Measurements from ENCODE around the gene CLIP2.

The CLIP2 gene

DNA sequence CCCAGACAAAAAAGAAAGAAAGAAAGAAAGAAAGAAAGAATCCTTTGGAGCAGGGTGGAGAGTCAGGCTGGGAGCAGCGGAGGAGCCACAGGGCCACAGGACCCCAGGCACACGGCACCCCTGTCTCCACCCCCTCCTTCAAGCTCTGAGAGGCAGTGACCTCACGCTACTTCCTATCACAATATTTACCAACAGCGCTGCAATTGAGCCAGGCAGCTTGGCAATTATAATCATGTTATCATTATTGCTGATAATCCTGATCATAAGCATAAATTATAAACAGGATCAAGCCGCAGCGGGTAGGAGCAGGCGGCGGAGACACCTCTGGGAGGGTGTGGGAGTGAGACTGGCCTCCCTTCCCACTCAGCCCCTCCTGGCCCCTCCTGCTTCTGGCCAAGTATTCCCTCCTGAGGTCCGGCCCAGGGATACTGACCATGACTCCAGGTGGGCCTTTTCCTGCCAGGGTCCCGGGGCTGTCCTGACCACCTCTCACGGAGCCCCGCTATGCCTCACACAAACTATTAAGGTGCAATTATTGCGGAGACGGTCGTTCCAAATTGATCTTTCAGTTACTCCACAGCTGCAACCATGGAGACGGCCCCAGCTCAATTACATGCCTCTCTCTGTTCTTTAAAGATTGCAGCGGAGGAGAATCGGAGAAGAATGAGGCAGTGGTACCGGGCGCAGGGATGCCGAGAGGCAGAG is 154.5 kb downstream of the CLIP2 start:
- no peak overlapping the region for H3K4me3 ChIP-seq (ENCODE audit: low read depth, low read length)
- DNase-seq (ENCODE audit: low read depth), result no peak
- TF ChIP-seq, protein P1, sequence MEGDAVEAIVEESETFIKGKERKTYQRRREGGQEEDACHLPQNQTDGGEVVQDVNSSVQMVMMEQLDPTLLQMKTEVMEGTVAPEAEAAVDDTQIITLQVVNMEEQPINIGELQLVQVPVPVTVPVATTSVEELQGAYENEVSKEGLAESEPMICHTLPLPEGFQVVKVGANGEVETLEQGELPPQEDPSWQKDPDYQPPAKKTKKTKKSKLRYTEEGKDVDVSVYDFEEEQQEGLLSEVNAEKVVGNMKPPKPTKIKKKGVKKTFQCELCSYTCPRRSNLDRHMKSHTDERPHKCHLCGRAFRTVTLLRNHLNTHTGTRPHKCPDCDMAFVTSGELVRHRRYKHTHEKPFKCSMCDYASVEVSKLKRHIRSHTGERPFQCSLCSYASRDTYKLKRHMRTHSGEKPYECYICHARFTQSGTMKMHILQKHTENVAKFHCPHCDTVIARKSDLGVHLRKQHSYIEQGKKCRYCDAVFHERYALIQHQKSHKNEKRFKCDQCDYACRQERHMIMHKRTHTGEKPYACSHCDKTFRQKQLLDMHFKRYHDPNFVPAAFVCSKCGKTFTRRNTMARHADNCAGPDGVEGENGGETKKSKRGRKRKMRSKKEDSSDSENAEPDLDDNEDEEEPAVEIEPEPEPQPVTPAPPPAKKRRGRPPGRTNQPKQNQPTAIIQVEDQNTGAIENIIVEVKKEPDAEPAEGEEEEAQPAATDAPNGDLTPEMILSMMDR (IDR thresholded peaks at IDR 0.05; ENCODE audit: low read depth, low read length, missing control alignments), result no peak

DNA sequence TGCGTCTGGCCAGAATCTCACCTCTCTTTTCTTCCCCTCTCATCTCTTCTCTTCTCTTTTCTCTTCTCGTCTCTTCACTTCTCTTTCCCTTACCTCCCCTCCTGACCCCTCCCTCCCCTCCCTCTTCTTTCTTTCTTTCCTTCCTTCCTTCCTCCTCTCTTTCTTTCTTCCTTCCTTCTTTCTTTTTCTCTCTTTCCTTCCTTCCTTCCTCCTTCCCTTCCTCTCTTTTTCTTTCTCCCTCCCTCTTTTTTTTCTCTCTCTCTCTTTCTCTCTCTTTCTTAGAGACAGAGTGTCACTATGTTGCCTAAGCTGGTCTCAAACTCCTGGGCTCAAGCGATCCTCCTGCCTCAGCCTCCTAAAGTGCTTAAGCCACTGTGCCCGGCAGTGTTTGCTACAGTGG is 159.9 kb downstream of the CLIP2 start:
- TF ChIP-seq, protein P1 (IDR thresholded peaks at IDR 0.05; ENCODE audit: low read depth, low read length, missing control alignments), result no peak
- DNase-seq (ENCODE audit: low read depth), result no peak
- no peak overlapping the region for H3K4me3 ChIP-seq (ENCODE audit: low read depth, low read length)

DNA sequence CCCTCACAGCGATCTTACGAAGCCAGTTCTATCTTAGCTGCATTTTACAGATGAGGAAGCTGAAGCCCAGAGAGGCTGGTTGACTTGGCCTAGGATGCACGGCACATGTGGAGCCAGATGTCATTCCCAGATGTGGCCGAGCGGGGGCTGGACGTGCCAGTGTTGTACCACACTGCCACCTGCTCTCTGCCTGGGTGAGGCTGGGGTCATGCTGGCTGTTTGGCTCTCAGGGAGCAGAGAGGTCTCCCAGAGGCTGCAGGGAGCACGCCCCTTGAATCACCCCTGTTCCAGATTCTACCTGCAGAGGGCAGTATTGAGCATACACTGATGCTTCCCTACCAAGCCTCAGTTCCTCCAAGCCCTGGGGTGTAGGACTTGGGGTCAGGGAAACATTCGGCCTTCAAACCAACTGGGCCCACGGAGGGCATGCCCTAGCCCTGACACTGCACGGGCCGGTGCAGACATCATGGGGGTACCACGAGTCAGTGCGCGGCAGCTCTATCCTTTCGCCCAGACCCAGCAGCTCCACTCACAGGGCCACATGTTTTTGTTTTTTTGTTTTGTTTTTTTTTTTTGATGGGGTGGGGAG is 160.7 kb downstream of the CLIP2 start:
- DNase-seq (ENCODE audit: low read depth), result no peak
- H3K4me3 ChIP-seq (ENCODE audit: low read depth, low read length), result no peak overlapping the region
- TF ChIP-seq, protein P1 (IDR thresholded peaks at IDR 0.05; ENCODE audit: low read depth, low read length, missing control alignments), result peak; percentile 94

GRCh38 chr7:74452748-74453321 is 163.6 kb downstream of the CLIP2 start:
- no peak for DNase-seq (ENCODE audit: low read depth)
- TF ChIP-seq, protein P1 (IDR thresholded peaks at IDR 0.05; ENCODE audit: low read depth, low read length, missing control alignments), result no peak
- H3K4me3 ChIP-seq (ENCODE audit: low read depth, low read length), result no peak overlapping the region

- TF ChIP-seq, protein P1 (IDR thresholded peaks at IDR 0.05; ENCODE audit: low read depth, low read length, missing control alignments), result no peak
- H3K4me3 ChIP-seq (ENCODE audit: low read depth, low read length), result peak within 1 kb of the TSS; percentile 47
- DNase-seq (ENCODE audit: low read depth), result no peak
Measured at GRCh38 chr7:74453322-74454011, 164.3 kb downstream of the CLIP2 start, which contains the start of gene GTF2IRD1. GTF2IRD1 (plus strand) TSS chr7:74453906; CDS start chr7:74508081, 54,175 bp downstream.

DNA sequence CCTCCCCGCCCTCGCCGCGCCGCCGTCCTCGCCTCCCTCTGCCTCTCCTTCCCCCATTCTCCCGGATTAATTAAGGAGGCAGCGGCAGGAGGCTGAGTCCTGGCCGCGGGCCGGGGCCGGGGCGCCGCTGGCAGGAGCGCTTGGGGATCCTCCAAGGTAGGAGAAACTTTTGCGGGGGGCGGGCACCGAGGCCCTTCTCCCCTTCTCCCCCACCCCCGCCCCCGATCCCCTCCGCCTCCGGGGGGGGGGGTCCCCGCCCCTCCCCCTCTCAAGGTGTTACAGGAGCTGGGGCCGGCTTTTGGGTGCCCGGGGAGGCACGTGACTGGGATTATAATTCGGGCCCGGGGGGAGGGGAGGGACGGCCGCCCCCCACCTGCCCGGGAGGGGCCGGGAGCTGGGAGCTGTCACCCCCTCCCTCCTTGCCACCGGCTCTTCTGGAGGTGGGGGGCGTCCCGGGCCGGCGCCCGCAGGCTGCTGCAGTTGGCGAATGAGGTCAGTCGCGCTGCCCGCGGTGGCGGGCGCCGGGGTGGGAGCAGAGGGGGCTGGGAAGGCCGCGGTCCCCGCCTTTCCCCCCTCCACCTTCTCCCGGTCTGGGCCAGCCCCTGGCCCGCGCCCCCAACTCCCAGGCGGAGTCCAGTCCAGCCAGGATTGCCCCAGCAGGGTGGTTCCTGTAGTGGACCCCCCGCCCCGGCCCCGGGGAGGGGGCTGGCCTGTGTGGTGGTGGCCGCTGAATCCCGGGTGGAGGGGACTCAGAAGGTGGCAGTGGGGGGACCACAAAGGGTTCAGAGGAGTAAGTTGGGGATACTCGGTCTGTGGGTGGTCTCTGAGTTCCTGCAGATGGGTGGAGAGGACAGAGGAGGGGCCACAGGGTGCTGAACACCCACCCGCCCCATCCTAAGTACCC is 165.1 kb downstream of the CLIP2 start:
- TF ChIP-seq, protein P1 (IDR thresholded peaks at IDR 0.05; ENCODE audit: low read depth, low read length, missing control alignments), result no peak
- DNase-seq (ENCODE audit: low read depth), result no peak
- H3K4me3 ChIP-seq (ENCODE audit: low read depth, low read length), result peak overlapping the region; percentile 47
